Caco-2 (cell line): ENCODE results near the gene CNTN5. TPM values are rescaled to one million over a fixed set of nuclear protein-coding genes. Genes with fewer than 3 reads are reported as not detected.

Experiments used
- BruUV-seq: library from RNA; stranded (reverse); fragments of 400-500 nt; replicated peaks from 2 replicates; lab custom pipeline; 2021; lab: Mats Ljungman, UMichigan
- CTCF ChIA-PET: fragments of 300-600 bp; sonication (Branson Sonifier 250); formaldehyde crosslinking; loops from one replicate; lab custom pipeline; 2022; ENCODE audit warnings: antibody characterized with exemption; lab: Charles Lee
- POLR2A ChIA-PET: fragments of 300-600 bp; sonication (Branson Sonifier 250); formaldehyde crosslinking; loops from one replicate; lab custom pipeline; 2022; ENCODE audit warnings: antibody characterized with exemption; lab: Charles Lee
- DNase-seq, 2 experiments: peaks; one replicate each; pipeline versions ENCODE4 v3.0.0 to v3.0.0-alpha.2; 2020 to 2022
- H3K27me3 ChIP-seq: replicated peaks from 2 replicates; pipeline ENCODE4 v1.6.0; 2011; ENCODE audit warnings: low read length; ENCODE audit not compliant: control insufficient read depth, insufficient read depth
- H3K36me3 ChIP-seq: 2 replicates; pipeline ENCODE4 v1.5.1; 2011; ENCODE audit warnings: low read length; ENCODE audit not compliant: control insufficient read depth, insufficient read depth
- H3K4me1 ChIP-seq: fragments of 250-450 bp; sonication (Bioruptor Pico); 2 replicates; pipeline ENCODE4 v1.5.1; 2020; ENCODE audit warnings: mild to moderate bottlenecking
- H3K4me3 ChIP-seq: 2 replicates; pipeline ENCODE4 v1.5.1; 2011; ENCODE audit warnings: low read depth, mild to moderate bottlenecking, control low read depth, low read length
- H3K9me3 ChIP-seq: fragments of 250-450 bp; sonication (Bioruptor Pico); 2 replicates; pipeline ENCODE4 v1.5.1; 2020; ENCODE audit warnings: mild to moderate bottlenecking, moderate library complexity
- H3K27ac Mint-ChIP-seq: one replicate; pipeline ENCODE4 v1.8.0; 2022; ENCODE audit warnings: mixed read lengths; ENCODE audit not compliant: unreplicated experiment
- H3K27me3 Mint-ChIP-seq: one replicate; pipeline ENCODE4 v1.8.0; 2022; ENCODE audit warnings: mixed read lengths; ENCODE audit not compliant: insufficient read depth, unreplicated experiment
- H3K36me3 Mint-ChIP-seq: one replicate; pipeline ENCODE4 v1.8.0; 2022; ENCODE audit warnings: mild to moderate bottlenecking, mixed read lengths; ENCODE audit not compliant: insufficient read depth, unreplicated experiment
- H3K4me1 Mint-ChIP-seq: one replicate; pipeline ENCODE4 v1.8.0; 2022; ENCODE audit warnings: low read depth, mixed read lengths; ENCODE audit not compliant: unreplicated experiment
- H3K4me3 Mint-ChIP-seq: one replicate; pipeline ENCODE4 v1.8.0; 2022; ENCODE audit warnings: mild to moderate bottlenecking, moderate library complexity, mixed read lengths; ENCODE audit not compliant: unreplicated experiment
- H3K9me3 Mint-ChIP-seq: one replicate; pipeline ENCODE4 v1.8.0; 2022; ENCODE audit warnings: mixed read lengths; ENCODE audit not compliant: unreplicated experiment
- CTCF ChIP-seq, 2 experiments: fragments of 200-600 bp in 1 of 2; IDR thresholded peaks; 1 replicate in 1 of 2; 2 replicates in 1 of 2; pipeline versions ENCODE4 v1.5.1 to v1.8.0; 2011 to 2022; ENCODE audit warnings: antibody characterized with exemption in 1 of 2, control low read depth in 1 of 2, inconsistent platforms in 1 of 2, low read depth in 1 of 2, low read length in 1 of 2, mild to moderate bottlenecking in 1 of 2, moderate library complexity in 1 of 2; ENCODE audit not compliant: insufficient read depth in 1 of 2, severe bottlenecking in 1 of 2, unreplicated experiment in 1 of 2
- intact Hi-C: fragments of 100-400 bp; cut with micrococcal nuclease; formaldehyde crosslinking; loops from one replicate; pipeline ENCODE4 v1.10.0; 2022; ENCODE audit not compliant: unreplicated experiment
- total RNA-seq: library from RNA; stranded (reverse); gene quantifications from 2 replicates; pipeline ENCODE4 v1.2.3, GENCODE V29; 2022

Gene CNTN5
- total RNA-seq, 1 experiment from 2014 or later = 1.00 TPM

GRCh38 chr11:99418927-99419720, 398.4 kb downstream of the CNTN5 start:
- POLR2A ChIA-PET = no interaction called here
- TF ChIP-seq CTCF (IDR thresholded peaks at IDR 0.05; ENCODE audit: insufficient read depth in 1 of 2, low read depth in 1 of 2, low read length in 1 of 2, severe bottlenecking in 1 of 2, unreplicated experiment in 1 of 2) = no peak
- Mint-ChIP-seq H3K4me3 (no peak overlapping the region), H3K27ac (no peak overlapping the region), H3K9me3 (no peaks in the 10 kb centered on the region), H3K27me3 (no peaks in the 10 kb centered on the region), H3K4me1 (no peaks in the 10 kb centered on the region), H3K36me3 (no peaks in the 10 kb centered on the region)
- Histone ChIP-seq H3K27me3 (no peaks in the 10 kb centered on the region), H3K4me1 (no peaks in the 10 kb centered on the region), H3K9me3 (no peaks in the 10 kb centered on the region), H3K36me3 (no peaks in the 10 kb centered on the region), H3K4me3 (no peak overlapping the region)
- CTCF ChIA-PET = no interaction called here
- no peak for DNase-seq
- intact Hi-C loops = no loop called here
- no TSS peak for BruUV-seq

- Mint-ChIP-seq H3K27ac (no peak overlapping the region), H3K9me3 (no peaks in the 10 kb centered on the region), H3K27me3 (no peaks in the 10 kb centered on the region), H3K4me3 (no peak overlapping the region), H3K36me3 (no peaks in the 10 kb centered on the region), H3K4me1 (no peaks in the 10 kb centered on the region)
- no peak overlapping the region for H3K4me3 ChIP-seq
- H3K9me3 ChIP-seq = no peaks in the 10 kb centered on the region
- TF ChIP-seq CTCF (IDR thresholded peaks at IDR 0.05; ENCODE audit: insufficient read depth in 1 of 2, low read depth in 1 of 2, low read length in 1 of 2, severe bottlenecking in 1 of 2, unreplicated experiment in 1 of 2) = no peak
- no TSS peak for BruUV-seq
- no peak for DNase-seq
- intact Hi-C loops = no loop called here
- no peaks in the 10 kb centered on the region for H3K36me3 ChIP-seq
- no peaks in the 10 kb centered on the region for H3K27me3 ChIP-seq
- CTCF ChIA-PET = no interaction called here
- POLR2A ChIA-PET = no interaction called here
- no peaks in the 10 kb centered on the region for H3K4me1 ChIP-seq
Measured at GRCh38 chr11:99419991-99420390, 399.2 kb downstream of the CNTN5 start.

GRCh38 chr11:99422581-99423427, 402.1 kb downstream of the CNTN5 start:
- Mint-ChIP-seq H3K4me3 (no peak overlapping the region), H3K36me3 (no peaks in the 10 kb centered on the region), H3K27ac (no peak overlapping the region), H3K27me3 (no peaks in the 10 kb centered on the region), H3K9me3 (no peaks in the 10 kb centered on the region), H3K4me1 (no peaks in the 10 kb centered on the region)
- H3K9me3 ChIP-seq = no peaks in the 10 kb centered on the region
- no peak for DNase-seq
- no peaks in the 10 kb centered on the region for H3K27me3 ChIP-seq
- ChIA-PET POLR2A (interaction anchor here (0.6 kb wide), 1 partner anchor 10 kb away, joined by 3 read pairs; no protein-coding TSS in a partner anchor), CTCF (no interaction called here)
- no peaks in the 10 kb centered on the region for H3K4me1 ChIP-seq
- TF ChIP-seq CTCF (IDR thresholded peaks at IDR 0.05; ENCODE audit: insufficient read depth in 1 of 2, low read depth in 1 of 2, low read length in 1 of 2, severe bottlenecking in 1 of 2, unreplicated experiment in 1 of 2) = no peak
- BruUV-seq = no TSS peak
- intact Hi-C loops = no loop called here
- H3K36me3 ChIP-seq = no peaks in the 10 kb centered on the region
- no peak overlapping the region for H3K4me3 ChIP-seq
